TTC549 (cell line): ENCODE measurements around the gene WDR33.
"Not testable (repeated sequence)": the region's sequence is repeated elsewhere in the genome, so short reads cannot be mapped to it uniquely, and the experiment has no call there.

Experiments
- FAIRE-seq: peaks from 2 replicates; lab custom pipeline; 2012; peaks lifted over from hg19 to GRCh38; lab: Jason Lieb, UNC

Gene WDR33

GRCh38 chr2:127810156-127810618 is 784 bp downstream of the WDR33 start:
- no peak for FAIRE-seq

- FAIRE-seq = no peak
These were observed 3.2 kb downstream of the WDR33 start for GRCh38 chr2:127807678-127808353.

- not testable (repeated sequence) for FAIRE-seq
These were observed 4.1 kb downstream of the WDR33 start for GRCh38 chr2:127806860-127807259.

- no peak for FAIRE-seq
These were observed 5.5 kb downstream of the WDR33 start for GRCh38 chr2:127805491-127805890.

- FAIRE-seq = no peak
These were observed 11.0 kb downstream of the WDR33 start for GRCh38 chr2:127799926-127800325.

- no peak for FAIRE-seq
These were observed 14.6 kb downstream of the WDR33 start for GRCh38 chr2:127796389-127796788.

GRCh38 chr2:127794901-127795300 is 16.1 kb downstream of the WDR33 start:
- FAIRE-seq = not testable (repeated sequence)

GRCh38 chr2:127792805-127793204 is 18.2 kb downstream of the WDR33 start:
- no peak for FAIRE-seq

- FAIRE-seq = no peak
These were observed 20.1 kb downstream of the WDR33 start for GRCh38 chr2:127790694-127791529.

GRCh38 chr2:127786048-127786809 is 24.7 kb downstream of the WDR33 start:
- FAIRE-seq = no peak

GRCh38 chr2:127784965-127785518 is 25.9 kb downstream of the WDR33 start:
- FAIRE-seq = no peak

- no peak for FAIRE-seq
These were observed 27.9 kb downstream of the WDR33 start for GRCh38 chr2:127783101-127783500.

- FAIRE-seq = no peak
These were observed 32.1 kb downstream of the WDR33 start for GRCh38 chr2:127778850-127779249.

- no peak for FAIRE-seq
These were observed 32.5 kb downstream of the WDR33 start for GRCh38 chr2:127778447-127778846.

- no peak for FAIRE-seq
These were observed 34.7 kb downstream of the WDR33 start for GRCh38 chr2:127776122-127776780.

GRCh38 chr2:127771756-127772155 is 39.2 kb downstream of the WDR33 start:
- FAIRE-seq = no peak

- no peak for FAIRE-seq
These were observed 39.8 kb downstream of the WDR33 start for GRCh38 chr2:127770973-127771735.

- not testable (repeated sequence) for FAIRE-seq
These were observed 40.4 kb downstream of the WDR33 start for GRCh38 chr2:127770534-127770933.

- FAIRE-seq = no peak
These were observed 41.4 kb downstream of the WDR33 start for GRCh38 chr2:127769587-127769986.

- FAIRE-seq = peak; percentile 81
These were observed 42.0 kb downstream of the WDR33 start for GRCh38 chr2:127768775-127769479.
